Measurements from ENCODE around the gene ACSL1. TPM values are rescaled to one million over a fixed set of nuclear protein-coding genes. Genes with fewer than 3 reads are reported as not detected.

ACSL1 gene
- total RNA-seq, 1 experiment from 2014 or later: 12.5 TPM

- Histone ChIP-seq H3K4me2 (ENCODE audit: low read length) (peak overlapping the region; percentile 84), H3K27me3 (ENCODE audit: insufficient read depth, low read length) (no peaks in the 10 kb centered on the region), H4K20me1 (ENCODE audit: insufficient read depth) (no peaks in the 10 kb centered on the region), H3K4me3 (replicated peaks in 1 of 2; ENCODE audit: low read depth in 1 of 2, low read length in 2 of 2) (peak overlapping the region; percentile 34 to 81), H2AFZ (ENCODE audit: low read depth, low read length, poor library complexity, severe bottlenecking) (no peak overlapping the region), H3K9ac (ENCODE audit: low read length) (peak overlapping the region; percentile 90), H3K27ac (ENCODE audit: low read depth, low read length) (no peak overlapping the region), H3K9me3 (ENCODE audit: control insufficient read depth in 1 of 2, insufficient read depth in 1 of 2, low read depth in 1 of 2, low read length in 2 of 2) (no peaks in the 10 kb centered on the region), H3K36me3 (ENCODE audit: control insufficient read depth in 1 of 2, insufficient read depth in 2 of 2, low read length in 2 of 2) (no peaks in the 10 kb centered on the region), H3K79me2 (ENCODE audit: insufficient read depth, low read length) (peaks cover 39% of the 10 kb centered on the region), H3K4me1 (ENCODE audit: control insufficient read depth in 1 of 2, insufficient read depth in 2 of 2, low read length in 2 of 2) (peaks cover 0 to 7% of the 10 kb centered on the region in 2 experiments; a peak in 2 of 4 replicates), H3K9me2 (ENCODE audit: insufficient read depth) (no peaks in the 10 kb centered on the region)
- TF ChIP-seq SP1 (IDR thresholded peaks at IDR 0.05; ENCODE audit: low read depth) (no peak), CBX3 (IDR thresholded peaks at IDR 0.05; ENCODE audit: low read depth) (0 out of 2 replicates have a peak, but pooled peaks have one; percentile 3)
- BruUV-seq (replicated peaks): TSS peak; percentile 93
- RAD21 ChIA-PET (ENCODE audit: low non-redundant PET in 1 of 2, low total read pairs in 2 of 2, uncharacterized antibody in 2 of 2, unreplicated experiment in 2 of 2): no interaction called here
- CTCF ChIA-PET: interaction anchor here (0.6 to 1.8 kb wide), 2 partner anchors 11 to 361 kb away, joined by 3 to 7 read pairs; no protein-coding TSS in a partner anchor
- ATAC-seq (no peak), DNase-seq (ENCODE audit: low read depth, low spot score) (no peak)
- intact Hi-C loops (cut with micrococcal nuclease): loop anchor here (10.0 kb wide), 1 partner anchor 470 kb away; no protein-coding TSS in a partner anchor
- POLR2A ChIA-PET: interaction anchor here (0.7 to 1.3 kb wide), 3 partner anchors 11 to 87 kb away, joined by 3 to 4 read pairs (median 3); partner anchors contain the start of genes CASP3 and PRIMPOL
Observed at GRCh38 chr4:184734758-184735157, 91.0 kb downstream of the ACSL1 start.

- H3K27ac ChIP-seq (ENCODE audit: low read depth, low read length): peak within 1 kb of the TSS; percentile 54
- DNase-seq (ENCODE audit: low read depth, low spot score) (peak; percentile 91), ATAC-seq (peak; percentile 92)
- CTCF ChIA-PET: interaction anchor here (0.5 to 1.8 kb wide), 3 partner anchors 12 to 362 kb away, joined by 3 to 7 read pairs (median 3); no protein-coding TSS in a partner anchor
- peak within 1 kb of the TSS; percentile 90 for H3K9ac ChIP-seq (ENCODE audit: low read length)
- H3K79me2 ChIP-seq (ENCODE audit: insufficient read depth, low read length): peaks cover 42% of the 10 kb centered on the region
- peak within 1 kb of the TSS; percentile 77 to 81 for H3K4me3 ChIP-seq (replicated peaks in 1 of 2; ENCODE audit: low read depth in 1 of 2, low read length in 2 of 2)
- RAD21 ChIA-PET (ENCODE audit: low non-redundant PET in 1 of 2, low total read pairs in 2 of 2, uncharacterized antibody in 2 of 2, unreplicated experiment in 2 of 2): no interaction called here
- H3K36me3 ChIP-seq (ENCODE audit: control insufficient read depth in 1 of 2, insufficient read depth in 2 of 2, low read length in 2 of 2): no peaks in the 10 kb centered on the region
- POLR2A ChIA-PET: interaction anchor here (0.7 to 1.3 kb wide), 3 partner anchors 12 to 86 kb away, joined by 3 to 4 read pairs (median 3); partner anchors contain the start of genes CASP3 and PRIMPOL
- H3K9me3 ChIP-seq (ENCODE audit: control insufficient read depth in 1 of 2, insufficient read depth in 1 of 2, low read depth in 1 of 2, low read length in 2 of 2): no peaks in the 10 kb centered on the region
- TF ChIP-seq SRF (IDR thresholded peaks at IDR 0.05; ENCODE audit: low read depth) (0 out of 2 replicates have a peak, but pooled peaks have one; percentile 19), POLR2AphosphoS5 (IDR thresholded peaks at IDR 0.05; ENCODE audit: low read depth, low read length) (peak; percentile 79), TCF7L2 (IDR thresholded peaks at IDR 0.05; ENCODE audit: borderline replicate concordance, extremely low read depth, insufficient read depth, insufficient read length) (peak; percentile 13), SP1 (IDR thresholded peaks at IDR 0.05; ENCODE audit: low read depth) (peak; percentile 100), MAX (IDR thresholded peaks at IDR 0.05) (peak; percentile 94), ZFX (IDR thresholded peaks at IDR 0.05) (peak; percentile 17; the same call in 1 of the 2 replicates), CEBPB (IDR thresholded peaks at IDR 0.05; ENCODE audit: low read depth) (no peak), EGR1 (IDR thresholded peaks at IDR 0.05; ENCODE audit: low read depth) (peak; percentile 67), ATF3 (IDR thresholded peaks at IDR 0.05) (no peak), CBX3 (IDR thresholded peaks at IDR 0.05; ENCODE audit: low read depth) (peak; percentile 82; the same call in 1 of the 2 replicates), YY1 (IDR thresholded peaks at IDR 0.05; ENCODE audit: extremely low read depth, insufficient replicate concordance, low read depth, low read length) (peak; percentile 68), ZNF274 (IDR thresholded peaks at IDR 0.05; ENCODE audit: low read depth, low read length) (no peak), JUND (IDR thresholded peaks at IDR 0.05) (peak; percentile 98), REST (IDR thresholded peaks at IDR 0.05; ENCODE audit: low read depth) (no peak)
- no peaks in the 10 kb centered on the region for H3K27me3 ChIP-seq (ENCODE audit: insufficient read depth, low read length)
- H3K4me2 ChIP-seq (ENCODE audit: low read length): peak within 1 kb of the TSS; percentile 84
- TSS peak; percentile 61 for BruUV-seq (replicated peaks)
- peaks cover 0 to 7% of the 10 kb centered on the region in 2 experiments; a peak in 2 of 4 replicates for H3K4me1 ChIP-seq (ENCODE audit: control insufficient read depth in 1 of 2, insufficient read depth in 2 of 2, low read length in 2 of 2)
- H4K20me1 ChIP-seq (ENCODE audit: insufficient read depth): no peaks in the 10 kb centered on the region
- intact Hi-C loops (cut with micrococcal nuclease): loop anchor here (10.0 kb wide), 1 partner anchor 469 kb away; no protein-coding TSS in a partner anchor
- H3K9me2 ChIP-seq (ENCODE audit: insufficient read depth): no peaks in the 10 kb centered on the region
- no peak within 1 kb of the TSS for H2AFZ ChIP-seq (ENCODE audit: low read depth, low read length, poor library complexity, severe bottlenecking)
Observed at GRCh38 chr4:184733654-184734524, 91.9 kb downstream of the ACSL1 start, which contains the start of gene CENPU. TSS of gene CENPU (minus strand) at chr4:184734096. CDS start at chr4:184734062, 34 bp downstream.
